ENCODE results near the gene SPATA17.

- TF ChIP-seq, protein P1, sequence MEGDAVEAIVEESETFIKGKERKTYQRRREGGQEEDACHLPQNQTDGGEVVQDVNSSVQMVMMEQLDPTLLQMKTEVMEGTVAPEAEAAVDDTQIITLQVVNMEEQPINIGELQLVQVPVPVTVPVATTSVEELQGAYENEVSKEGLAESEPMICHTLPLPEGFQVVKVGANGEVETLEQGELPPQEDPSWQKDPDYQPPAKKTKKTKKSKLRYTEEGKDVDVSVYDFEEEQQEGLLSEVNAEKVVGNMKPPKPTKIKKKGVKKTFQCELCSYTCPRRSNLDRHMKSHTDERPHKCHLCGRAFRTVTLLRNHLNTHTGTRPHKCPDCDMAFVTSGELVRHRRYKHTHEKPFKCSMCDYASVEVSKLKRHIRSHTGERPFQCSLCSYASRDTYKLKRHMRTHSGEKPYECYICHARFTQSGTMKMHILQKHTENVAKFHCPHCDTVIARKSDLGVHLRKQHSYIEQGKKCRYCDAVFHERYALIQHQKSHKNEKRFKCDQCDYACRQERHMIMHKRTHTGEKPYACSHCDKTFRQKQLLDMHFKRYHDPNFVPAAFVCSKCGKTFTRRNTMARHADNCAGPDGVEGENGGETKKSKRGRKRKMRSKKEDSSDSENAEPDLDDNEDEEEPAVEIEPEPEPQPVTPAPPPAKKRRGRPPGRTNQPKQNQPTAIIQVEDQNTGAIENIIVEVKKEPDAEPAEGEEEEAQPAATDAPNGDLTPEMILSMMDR (conservative IDR thresholded peaks at IDR 0.05), result no peak
- TF ChIP-seq ZFX (IDR thresholded peaks at IDR 0.05), result no peak
Observed at GRCh38 chr1:217674028-217674729, 43.0 kb downstream of the SPATA17 start.
